GM18517 (cell line): ENCODE data around the gene PCCA.
"Not testable (repeated sequence)": the region's sequence is repeated elsewhere in the genome, so short reads cannot be mapped to it uniquely, and the experiment has no call there.

Source experiments
- ATAC-seq: cut with Tn5 transposase; IDR thresholded peaks from one replicate; pipeline ENCODE4 v1.9.1; 2021; ENCODE audit warnings: mild to moderate bottlenecking, moderate library complexity; ENCODE audit not compliant: unreplicated experiment

PCCA gene

DNA sequence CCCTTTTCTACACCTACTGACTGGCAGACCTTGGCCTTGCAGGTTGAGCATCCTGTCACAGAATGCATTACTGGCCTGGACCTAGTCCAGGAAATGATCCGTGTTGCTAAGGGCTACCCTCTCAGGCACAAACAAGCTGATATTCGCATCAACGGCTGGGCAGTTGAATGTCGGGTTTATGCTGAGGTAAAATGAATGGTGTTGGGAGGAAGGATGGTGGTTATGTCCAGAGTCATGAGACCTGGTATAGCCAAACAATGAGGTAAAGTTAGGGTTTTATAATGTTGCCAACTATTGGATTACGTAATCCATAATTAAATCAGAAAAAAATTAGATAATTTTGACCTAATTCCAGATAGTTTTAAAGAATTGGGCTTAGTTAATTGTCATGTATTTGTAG is 212.5 kb downstream of the PCCA start:
- no peak for ATAC-seq

- ATAC-seq: no peak
Observed at GRCh38 chr13:100302391-100302790, 213.5 kb downstream of the PCCA start.

GRCh38 chr13:100304229-100304628 is 215.3 kb downstream of the PCCA start:
- no peak for ATAC-seq

- ATAC-seq: no peak
Observed at GRCh38 chr13:100305398-100305797, 216.5 kb downstream of the PCCA start.

GRCh38 chr13:100306030-100306429 is 217.1 kb downstream of the PCCA start:
- no peak for ATAC-seq

DNA sequence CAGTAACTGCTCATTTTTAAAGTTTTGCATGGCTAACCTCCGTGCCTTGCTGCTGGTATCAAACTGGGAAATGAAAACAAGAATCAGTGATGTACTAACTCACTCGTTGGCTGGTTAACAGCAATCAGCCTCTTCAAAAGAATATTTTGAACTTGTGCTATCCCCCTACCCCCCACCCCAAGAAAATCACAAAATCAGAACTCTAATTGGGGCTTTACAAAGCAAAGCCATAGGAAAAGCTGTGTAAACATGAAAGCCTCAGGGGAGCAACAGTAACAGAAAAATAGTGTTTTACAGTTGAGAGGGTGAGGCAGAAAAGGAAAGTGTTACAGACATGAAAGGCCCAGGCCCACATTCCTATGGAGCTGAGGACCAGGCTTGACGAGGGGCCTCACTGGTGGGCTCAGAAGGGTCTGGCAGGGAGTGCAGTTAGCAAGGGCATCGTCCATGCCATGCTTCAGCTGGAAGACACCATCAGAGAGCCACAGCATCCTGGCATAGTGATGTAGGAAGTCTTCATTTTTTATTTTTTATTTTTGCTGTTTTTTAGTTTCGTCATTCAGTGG is 217.6 kb downstream of the PCCA start:
- no peak for ATAC-seq

DNA sequence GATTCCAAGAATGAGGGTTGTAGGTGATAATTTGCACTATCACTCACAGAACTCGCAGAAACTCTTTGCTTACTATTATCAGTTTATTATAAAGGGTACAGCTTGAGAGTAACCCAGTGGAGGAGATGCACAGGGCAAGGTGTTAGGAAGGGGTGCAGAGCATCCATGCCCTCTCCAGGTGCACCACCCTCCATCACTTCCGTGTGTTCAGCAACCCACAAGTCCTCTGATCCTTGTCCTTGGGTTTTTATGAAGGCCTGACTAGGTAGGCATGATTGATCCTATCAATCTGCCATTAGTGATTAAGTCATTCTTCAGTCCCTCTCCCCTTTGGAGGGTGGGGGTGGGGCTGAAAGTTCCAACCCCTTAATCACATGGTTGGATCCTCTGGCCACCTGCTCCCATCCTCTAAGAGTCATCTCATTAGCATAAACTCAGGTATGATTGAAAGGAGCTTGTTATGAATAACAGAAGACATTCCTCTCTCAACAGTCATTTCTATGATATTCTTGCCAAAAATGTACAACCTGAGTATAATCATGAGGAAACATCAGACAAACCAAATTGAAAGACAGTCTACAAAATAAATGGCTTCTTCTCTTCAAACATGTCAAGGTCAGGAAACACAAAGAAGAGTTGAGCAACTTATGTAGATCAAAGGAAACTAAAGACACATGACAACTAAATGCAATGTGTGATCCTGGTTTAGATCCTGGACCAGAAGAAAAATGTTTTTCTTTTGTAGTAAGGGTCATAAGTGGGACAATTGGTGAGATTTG is 225.4 kb downstream of the PCCA start:
- ATAC-seq: no peak

- no peak for ATAC-seq
Observed at GRCh38 chr13:100315522-100315921, 226.6 kb downstream of the PCCA start.

- not testable (repeated sequence) for ATAC-seq
Observed at GRCh38 chr13:100318473-100318872, 229.6 kb downstream of the PCCA start.

DNA sequence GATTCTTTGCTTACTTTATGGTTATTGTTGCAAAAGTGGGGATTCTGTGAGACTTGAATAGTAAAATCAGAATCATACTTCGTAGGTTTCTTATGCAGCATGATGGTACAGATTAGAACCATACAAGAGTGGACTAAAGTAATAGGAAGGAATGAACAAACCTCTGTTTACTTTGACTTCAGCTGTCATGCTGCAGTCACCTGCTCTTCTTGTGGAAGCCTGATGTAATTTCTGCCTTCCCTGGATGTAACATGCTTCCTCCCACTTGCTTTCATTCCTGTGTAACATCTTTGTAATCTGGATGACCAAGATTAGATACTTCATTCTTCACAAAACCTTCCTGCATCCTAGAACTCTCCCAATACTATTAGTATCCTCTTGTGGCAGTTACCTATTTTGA is 235.0 kb downstream of the PCCA start:
- no peak for ATAC-seq

DNA sequence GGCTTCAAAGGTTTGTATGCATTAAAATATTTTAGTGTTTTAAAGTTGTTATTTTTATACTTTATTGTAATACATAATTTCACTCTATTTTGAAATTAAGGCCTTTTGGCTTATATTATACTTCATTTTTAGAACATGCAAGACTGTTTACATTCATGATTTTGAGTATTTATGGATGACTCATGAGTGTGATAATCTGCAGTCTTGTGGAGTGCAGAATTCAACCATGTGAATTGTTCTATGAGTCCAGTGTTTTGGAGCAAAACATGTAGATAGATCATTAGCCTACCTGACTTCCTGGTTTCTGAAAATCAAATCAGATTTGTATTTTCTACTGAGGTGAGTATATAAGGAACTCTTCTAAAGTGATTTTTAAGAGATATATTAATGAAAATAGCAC is 241.8 kb downstream of the PCCA start:
- no peak for ATAC-seq

DNA sequence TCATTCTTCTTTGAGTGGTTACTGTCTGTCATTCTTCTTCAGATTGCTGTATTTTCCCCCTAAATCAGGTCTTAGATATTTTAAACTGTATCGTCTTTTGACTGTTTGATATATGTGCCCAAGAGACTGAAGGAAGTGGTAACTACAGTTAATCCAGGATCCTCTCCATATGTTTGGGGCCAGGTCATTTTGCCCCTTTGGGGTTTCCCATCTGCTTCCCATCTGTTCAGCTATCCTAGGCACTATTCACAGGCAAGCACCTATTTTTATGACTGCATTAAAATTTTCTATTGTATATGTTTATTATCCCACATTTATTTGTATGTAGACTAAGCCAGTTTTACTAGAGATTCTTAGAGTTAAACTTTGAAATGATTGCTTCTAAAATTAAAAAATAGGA is 244.2 kb downstream of the PCCA start:
- ATAC-seq: no peak

- no peak for ATAC-seq
Observed at GRCh38 chr13:100334214-100334613, 245.3 kb downstream of the PCCA start.

DNA sequence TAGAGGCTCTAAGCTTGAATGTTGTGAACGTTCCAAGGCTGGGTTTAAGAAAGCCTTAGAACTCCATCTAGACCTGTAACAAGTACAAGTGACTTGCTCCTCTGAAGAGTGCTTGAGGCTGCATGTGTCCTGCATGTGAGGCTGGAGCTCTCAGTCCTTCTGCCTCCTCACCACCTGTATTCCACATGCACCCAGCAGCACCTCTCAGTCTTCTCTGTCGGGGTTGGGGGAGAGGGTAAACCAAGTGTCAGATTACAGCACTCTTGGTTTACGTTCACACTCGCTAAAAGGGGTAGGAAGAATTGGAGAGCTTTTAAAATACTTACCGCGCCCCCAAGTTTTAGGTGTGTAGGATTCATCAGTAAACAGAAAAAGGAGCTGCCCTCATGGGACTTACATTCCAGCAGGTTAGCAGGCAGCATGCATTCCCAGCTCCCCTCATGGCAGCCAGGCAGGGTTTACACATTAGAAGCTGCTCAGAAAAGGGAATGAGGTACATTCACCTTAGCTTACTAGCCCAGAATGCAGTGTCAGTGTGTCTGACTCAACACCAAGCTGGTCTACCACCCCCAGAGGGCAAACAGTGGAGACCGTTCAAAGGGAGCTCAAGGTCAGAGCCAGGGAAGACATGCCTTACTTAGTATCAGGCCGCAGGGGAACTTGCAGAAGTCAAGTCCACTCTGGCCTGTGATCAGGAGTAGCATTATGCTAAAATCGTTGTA is 248.1 kb downstream of the PCCA start:
- no peak for ATAC-seq

DNA sequence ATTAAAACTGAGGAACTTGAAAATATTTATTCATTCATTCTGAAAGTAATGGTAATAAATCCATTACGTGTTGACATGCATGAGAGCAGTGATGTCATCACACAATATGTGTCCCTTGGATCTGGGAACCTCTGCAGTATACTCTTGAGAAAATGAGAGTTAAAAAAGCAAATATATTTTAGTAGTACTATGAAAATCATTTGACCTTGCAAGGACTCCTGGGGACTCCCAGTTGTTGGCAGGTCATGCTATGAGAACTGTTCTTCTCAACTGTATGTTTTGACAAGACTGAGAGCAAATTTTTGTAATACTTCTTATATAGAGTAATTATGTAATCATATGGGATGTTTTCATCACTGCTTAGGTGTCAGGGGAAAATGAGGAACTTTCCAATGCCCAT is 249.4 kb downstream of the PCCA start:
- no peak for ATAC-seq

DNA sequence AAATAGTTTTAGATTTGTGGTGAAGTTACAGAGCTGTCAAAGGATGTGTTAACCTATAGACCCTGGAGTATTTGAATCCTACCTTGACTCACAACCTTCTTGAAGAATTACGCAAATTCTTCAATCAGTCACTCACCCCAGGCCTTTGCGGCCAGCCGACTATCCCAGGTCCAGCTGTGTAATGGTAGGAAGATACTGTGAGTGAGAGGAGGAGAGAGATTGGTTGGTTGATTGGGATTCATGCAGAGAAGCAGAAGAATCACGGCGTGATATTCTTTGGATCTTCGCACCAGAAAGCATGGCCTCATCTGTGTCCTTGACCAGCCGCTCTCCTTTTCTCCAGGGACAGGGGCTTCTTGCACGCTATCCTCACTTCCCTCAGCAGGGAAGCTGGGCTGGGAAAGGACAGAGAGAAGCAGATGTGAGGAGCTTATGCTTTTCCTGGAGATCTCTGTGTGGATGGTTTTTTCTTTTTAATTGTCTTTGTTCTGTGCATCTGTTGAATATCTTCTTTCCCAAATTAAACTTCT is 250.6 kb downstream of the PCCA start:
- ATAC-seq: no peak

DNA sequence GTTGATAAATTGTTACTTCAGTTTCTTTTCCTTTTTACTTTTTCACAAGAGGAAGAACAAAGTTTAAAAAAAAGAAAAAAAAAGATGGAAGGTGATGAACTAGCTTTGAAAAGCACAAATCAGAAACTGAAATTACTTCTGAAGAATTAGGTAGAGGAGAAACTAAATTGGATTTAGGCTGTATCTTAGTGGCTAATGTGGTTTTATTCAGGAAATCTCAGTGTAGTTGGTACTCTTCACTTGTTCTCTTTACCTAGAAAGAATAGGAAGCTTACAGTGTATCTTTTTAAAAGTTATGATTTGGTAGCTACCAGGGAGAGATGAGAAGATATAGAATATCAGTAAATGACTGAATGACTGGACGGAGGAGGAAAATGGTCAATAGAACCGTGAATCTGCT is 252.0 kb downstream of the PCCA start:
- no peak for ATAC-seq

- no peak for ATAC-seq
Observed at GRCh38 chr13:100341327-100341726, 252.4 kb downstream of the PCCA start.

- ATAC-seq: no peak
Observed at GRCh38 chr13:100344544-100344943, 255.7 kb downstream of the PCCA start.

GRCh38 chr13:100347968-100348367 is 259.1 kb downstream of the PCCA start:
- no peak for ATAC-seq

- ATAC-seq: no peak
Observed at GRCh38 chr13:100349594-100349993, 260.7 kb downstream of the PCCA start.

- no peak for ATAC-seq
Observed at GRCh38 chr13:100350601-100351000, 261.7 kb downstream of the PCCA start.
